Ascending aorta (tissue), 2 donors: Measurements from ENCODE around the gene VSTM2L. TPM values are rescaled to one million over a fixed set of nuclear protein-coding genes. Genes with fewer than 3 reads are reported as not detected.

ENCODE experiments used
- DNase-seq, 2 donors: peaks; one replicate each; pipeline ENCODE4 v3.0.0-alpha.2; 2019; ENCODE audit warnings: low spot score in 2 of 2
- H3K27ac ChIP-seq, 2 donors: fragments of 200-600 bp; sonication (generic); one replicate each; pipeline ENCODE4 v1.5.1; 2016 to 2017; ENCODE audit warnings: mild to moderate bottlenecking in 1 of 2
- H3K27me3 ChIP-seq: fragments of 200-600 bp; sonication (generic); one replicate; pipeline ENCODE4 v1.5.1; 2017
- H3K36me3 ChIP-seq, 2 donors: fragments of 200-600 bp; sonication (generic); one replicate each; pipeline ENCODE4 v1.5.1; 2016
- H3K4me1 ChIP-seq, 2 donors: fragments of 200-600 bp; sonication (generic); one replicate each; pipeline ENCODE4 v1.5.1; 2016 to 2017; ENCODE audit warnings: mild to moderate bottlenecking in 1 of 2
- H3K4me3 ChIP-seq, 2 donors: fragments of 200-600 bp; sonication (generic); one replicate each; pipeline ENCODE4 v1.5.1; 2016 to 2017; ENCODE audit warnings: mild to moderate bottlenecking in 1 of 2
- H3K9me3 ChIP-seq, 2 donors: fragments of 200-600 bp; sonication (generic); one replicate each; pipeline ENCODE4 v1.5.1; 2016
- CTCF ChIP-seq, 3 experiments: fragments of 200-600 bp in 2 of 3; fragments of 450-650 bp in 1 of 3; sonication (generic) in 2 of 3; IDR thresholded peaks; one replicate each; pipeline ENCODE4 v1.5.1; 2016 to 2019; ENCODE audit warnings: antibody characterized with exemption in 3 of 3, mild to moderate bottlenecking in 1 of 3, moderate library complexity in 1 of 3
- intact Hi-C: fragments of 100-400 bp; cut with DNase I; formaldehyde crosslinking; loops from one replicate; pipeline ENCODE4 v1.15.1; 2023
- total RNA-seq: library from RNA; depleted of rRNA; stranded (reverse); fragments of >200 nt; gene quantifications from one replicate; pipeline ENCODE4 v1.1.0, GENCODE V29; 2016

VSTM2L gene
- total RNA-seq, 1 donor from 2014 or later = 1.1 TPM

DNA sequence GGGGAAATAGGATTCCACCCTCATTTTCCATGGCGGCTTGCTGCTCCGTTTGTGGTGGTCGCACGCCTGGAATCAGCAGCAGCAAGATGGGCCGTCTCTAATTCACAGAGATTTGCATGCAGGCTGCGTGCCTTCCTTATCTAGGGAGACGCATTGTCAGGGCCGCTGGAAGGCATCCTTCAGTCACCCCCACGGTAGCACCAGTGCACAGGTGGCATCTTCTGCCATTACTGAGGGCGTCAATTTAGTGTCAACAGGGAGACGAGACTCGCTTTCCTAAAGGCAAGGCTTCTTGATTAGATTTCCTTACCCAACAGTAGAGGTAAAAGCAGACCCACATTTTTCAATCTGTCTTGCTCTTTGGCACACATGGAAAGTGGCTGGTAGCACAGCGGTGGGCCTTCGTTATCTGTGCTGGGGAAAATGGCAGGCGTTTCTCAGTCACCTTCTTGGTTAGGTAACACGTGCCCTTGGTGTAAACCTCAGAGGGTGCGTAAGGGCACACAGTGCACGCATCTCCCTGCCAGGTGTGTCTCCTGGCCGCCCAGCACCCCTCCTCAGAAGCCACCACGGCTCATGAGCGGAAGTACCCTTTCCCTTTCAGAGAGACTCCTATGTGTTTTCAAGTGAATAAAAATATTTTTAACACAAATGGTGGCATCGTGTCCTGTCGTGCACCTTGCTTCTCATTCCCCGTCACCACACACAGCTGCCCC, 27.3 kb upstream of the VSTM2L start:
- Histone ChIP-seq H3K4me1 (no peaks in the 10 kb centered on the region), H3K27ac (no peak overlapping the region), H3K9me3 (no peaks in the 10 kb centered on the region), H3K27me3 (no peaks in the 10 kb centered on the region), H3K4me3 (no peak overlapping the region), H3K36me3 (peaks cover 12 to 32% of the 10 kb centered on the region in 2 donors)
- DNase-seq = no peak
- intact Hi-C loops = loop anchor here (10.0 kb wide), 1 partner anchor 61 kb away; no protein-coding TSS in a partner anchor
- TF ChIP-seq CTCF (IDR thresholded peaks at IDR 0.05) = no peak

DNA sequence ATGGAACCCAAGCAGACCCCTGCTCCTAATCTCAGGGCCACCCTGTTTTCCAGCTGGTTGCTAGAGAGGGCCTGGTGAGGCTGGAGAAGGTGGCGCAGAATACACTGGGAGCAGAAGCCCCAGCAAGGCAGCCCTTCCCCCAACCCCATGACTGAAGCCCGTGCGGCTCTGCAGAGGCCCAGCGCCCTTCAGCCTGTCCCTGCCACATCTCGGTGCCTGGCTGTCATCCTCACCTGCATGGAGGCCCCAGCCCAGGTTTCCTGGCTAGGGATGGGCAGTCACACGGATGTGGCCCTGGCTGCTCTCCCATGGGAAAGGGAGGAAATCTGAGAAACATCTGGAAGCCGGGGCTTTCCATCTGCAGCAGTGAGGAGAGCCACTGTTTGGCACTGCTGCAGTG, 26.1 kb upstream of the VSTM2L start:
- Histone ChIP-seq H3K4me3 (no peak overlapping the region), H3K36me3 (peaks cover 10 to 23% of the 10 kb centered on the region in 2 donors), H3K27ac (no peak overlapping the region), H3K27me3 (no peaks in the 10 kb centered on the region), H3K4me1 (no peaks in the 10 kb centered on the region), H3K9me3 (no peaks in the 10 kb centered on the region)
- DNase-seq = no peak
- no peak for TF ChIP-seq CTCF (IDR thresholded peaks at IDR 0.05)
- intact Hi-C loops = loop anchor here (10.0 kb wide), 1 partner anchor 62 kb away; no protein-coding TSS in a partner anchor

- intact Hi-C loops = loop anchor here (10.0 kb wide), 1 partner anchor 63 kb away; no protein-coding TSS in a partner anchor
- Histone ChIP-seq H3K9me3 (no peaks in the 10 kb centered on the region), H3K27me3 (no peaks in the 10 kb centered on the region), H3K4me3 (no peak overlapping the region), H3K36me3 (peaks cover under 1 to 13% of the 10 kb centered on the region in 2 donors), H3K4me1 (no peaks in the 10 kb centered on the region), H3K27ac (no peak overlapping the region)
- DNase-seq = no peak
- no peak for TF ChIP-seq CTCF (IDR thresholded peaks at IDR 0.05)
Observed at GRCh38 chr20:37877832-37878772, 24.8 kb upstream of the VSTM2L start.

DNA sequence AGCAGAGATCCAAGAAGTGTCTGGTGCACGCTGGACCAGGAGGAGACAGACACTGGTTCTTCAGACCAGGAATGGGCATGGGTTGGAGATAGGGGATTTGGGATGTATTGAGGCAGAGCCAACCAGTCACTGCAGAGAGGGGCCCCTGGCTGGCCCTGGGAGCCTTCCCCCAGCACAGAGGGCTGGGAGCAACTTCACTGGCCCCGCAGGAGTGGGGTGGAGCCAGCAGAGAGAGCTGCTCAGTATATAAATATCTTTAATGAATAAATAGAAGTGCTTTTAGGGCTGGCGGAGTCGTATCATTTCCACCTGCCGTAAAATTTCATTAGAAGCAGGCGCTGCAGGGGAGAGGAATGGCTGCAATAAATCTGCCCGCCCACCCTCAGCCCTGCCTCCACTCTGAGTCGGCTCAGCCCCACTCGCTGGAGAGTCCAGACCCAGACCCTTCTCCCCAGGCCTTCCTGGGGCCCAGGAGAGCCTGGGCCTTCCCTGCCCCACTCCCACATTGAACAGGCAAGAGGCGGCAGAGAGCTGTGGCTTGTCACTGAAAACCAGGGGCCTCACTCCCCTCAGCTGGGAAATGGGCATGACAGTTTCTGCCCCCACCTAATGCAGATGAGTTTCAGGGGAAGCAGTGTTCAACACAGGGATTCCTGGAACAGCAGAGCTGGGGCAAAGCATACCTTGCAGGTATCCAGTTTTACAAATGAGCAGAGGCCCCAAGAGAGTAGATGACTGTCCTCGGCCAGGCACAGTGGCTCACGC, 23.9 kb upstream of the VSTM2L start:
- H3K36me3 ChIP-seq = peaks cover 0 to 4% of the 10 kb centered on the region in 2 donors
- intact Hi-C loops = loop anchor here (10.0 kb wide), 1 partner anchor 64 kb away; no protein-coding TSS in a partner anchor
- no peak for TF ChIP-seq CTCF (IDR thresholded peaks at IDR 0.05)
- H3K4me1 ChIP-seq = no peaks in the 10 kb centered on the region
- no peaks in the 10 kb centered on the region for H3K9me3 ChIP-seq
- H3K4me3 ChIP-seq = no peak overlapping the region
- no peak overlapping the region for H3K27ac ChIP-seq
- no peak for DNase-seq
- no peaks in the 10 kb centered on the region for H3K27me3 ChIP-seq

DNA sequence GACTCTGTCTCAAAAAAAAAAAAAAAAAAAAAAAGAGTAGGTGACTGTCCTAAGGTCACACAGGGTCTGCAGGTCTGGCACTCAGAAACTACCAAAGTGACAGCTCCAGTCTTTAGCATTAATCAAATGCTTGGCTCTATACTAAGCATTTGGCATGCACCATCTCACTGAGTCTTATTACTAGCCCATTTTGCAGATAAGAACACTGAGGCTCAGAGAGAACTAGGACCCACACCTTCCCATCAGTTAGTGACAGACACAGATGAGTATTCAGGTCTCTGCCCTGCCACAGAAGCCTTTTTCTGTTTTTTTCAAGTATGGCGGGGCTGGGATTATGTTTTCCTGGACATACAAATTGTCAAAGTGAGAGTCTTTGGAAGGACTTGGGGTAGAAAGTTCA, 23.1 kb upstream of the VSTM2L start:
- Histone ChIP-seq H3K9me3 (no peaks in the 10 kb centered on the region), H3K4me3 (no peak overlapping the region), H3K27me3 (no peaks in the 10 kb centered on the region), H3K36me3 (no peaks in the 10 kb centered on the region), H3K4me1 (no peaks in the 10 kb centered on the region), H3K27ac (no peak overlapping the region)
- intact Hi-C loops = loop anchor here (10.0 kb wide), 1 partner anchor 65 kb away; no protein-coding TSS in a partner anchor
- TF ChIP-seq CTCF (IDR thresholded peaks at IDR 0.05) = no peak
- DNase-seq = no peak
